GM21619 (cell line): ENCODE data around the gene BPIFB4.
"Not testable (repeated sequence)": the region's sequence is repeated elsewhere in the genome, so short reads cannot be mapped to it uniquely, and the experiment has no call there.

Experiments used
- ATAC-seq: cut with Tn5 transposase; IDR thresholded peaks from one replicate; pipeline ENCODE4 v1.9.1; 2021; ENCODE audit not compliant: unreplicated experiment

Gene BPIFB4

DNA sequence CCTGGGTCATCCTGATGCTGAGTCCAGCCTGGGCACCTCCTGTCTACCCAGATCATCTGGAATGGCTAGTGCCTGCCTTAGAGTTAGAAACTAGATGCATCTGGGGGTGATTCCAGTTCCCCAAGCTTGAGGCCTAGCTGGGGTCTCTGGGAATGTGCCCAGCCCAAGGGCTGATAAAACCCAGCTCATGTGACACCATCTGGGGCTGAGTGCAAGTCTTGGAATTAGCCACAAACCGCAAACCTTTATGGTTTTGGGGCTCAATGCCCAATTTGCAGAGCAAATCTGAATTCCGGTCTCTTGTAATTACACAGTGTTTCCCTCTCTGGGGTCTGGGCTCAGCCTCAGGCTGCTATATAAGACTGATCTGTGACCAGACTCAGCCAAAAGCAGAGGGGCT, at the start of gene BPIFB4:
BPIFB4 (plus strand) TSS at position 385 of the 400 bp plus-strand sequence. CDS start 1,884 bp downstream, outside the sequence.
- no peak for ATAC-seq

- no peak for ATAC-seq
Observed at GRCh38 chr20:33030076-33030475, 49.4 kb upstream of the BPIFB4 start.

- no peak for ATAC-seq
Observed at GRCh38 chr20:33030569-33030968, 48.9 kb upstream of the BPIFB4 start.

DNA sequence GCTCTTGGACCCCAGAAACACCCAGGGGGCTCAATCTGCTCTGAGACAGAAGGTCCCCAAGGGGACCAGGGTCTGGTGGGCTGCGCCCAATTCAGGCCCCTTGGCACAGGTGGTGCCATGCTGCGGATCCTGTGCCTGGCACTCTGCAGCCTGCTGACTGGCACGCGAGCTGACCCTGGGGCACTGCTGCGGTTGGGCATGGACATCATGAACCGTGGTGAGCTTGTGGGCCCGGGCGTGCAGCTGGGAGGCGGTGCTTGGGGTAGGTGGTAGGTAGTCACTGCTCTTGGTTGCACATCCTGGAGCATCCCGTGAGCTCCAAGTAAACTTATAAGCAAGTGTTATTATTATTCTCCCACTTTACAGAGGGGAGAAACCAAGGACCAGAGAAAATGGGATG, 47.9 kb upstream of the BPIFB4 start, which contains the start of gene BPIFB6:
BPIFB6 (plus strand) TSS at position 118 of the 400 bp plus-strand sequence; CDS start at position 118, 0 bp downstream.
- ATAC-seq: no peak

- ATAC-seq: no peak
Observed at GRCh38 chr20:33032555-33032954, 46.9 kb upstream of the BPIFB4 start.

GRCh38 chr20:33033381-33033780, 46.1 kb upstream of the BPIFB4 start:
- no peak for ATAC-seq

DNA sequence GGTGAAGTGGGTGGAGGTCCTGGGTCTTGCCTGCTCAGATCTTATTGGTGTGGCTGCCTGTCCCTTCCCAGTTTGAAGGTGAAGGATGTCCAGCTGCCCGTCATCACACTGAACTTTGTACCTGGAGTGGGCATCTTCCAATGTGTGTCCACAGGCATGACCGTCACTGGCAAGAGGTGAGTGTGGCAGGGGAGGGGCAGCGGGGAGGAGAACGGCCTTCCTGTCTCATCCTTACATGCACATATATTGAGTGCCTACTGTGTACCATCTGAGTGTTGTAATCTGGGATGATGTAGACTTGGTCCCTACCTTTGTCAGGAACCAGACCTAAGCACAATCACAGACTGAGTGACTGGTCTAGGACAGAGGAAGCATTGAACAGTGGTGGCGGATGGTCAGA, 45.3 kb upstream of the BPIFB4 start:
- no peak for ATAC-seq

- ATAC-seq: no peak
Observed at GRCh38 chr20:33034901-33035492, 44.4 kb upstream of the BPIFB4 start.

DNA sequence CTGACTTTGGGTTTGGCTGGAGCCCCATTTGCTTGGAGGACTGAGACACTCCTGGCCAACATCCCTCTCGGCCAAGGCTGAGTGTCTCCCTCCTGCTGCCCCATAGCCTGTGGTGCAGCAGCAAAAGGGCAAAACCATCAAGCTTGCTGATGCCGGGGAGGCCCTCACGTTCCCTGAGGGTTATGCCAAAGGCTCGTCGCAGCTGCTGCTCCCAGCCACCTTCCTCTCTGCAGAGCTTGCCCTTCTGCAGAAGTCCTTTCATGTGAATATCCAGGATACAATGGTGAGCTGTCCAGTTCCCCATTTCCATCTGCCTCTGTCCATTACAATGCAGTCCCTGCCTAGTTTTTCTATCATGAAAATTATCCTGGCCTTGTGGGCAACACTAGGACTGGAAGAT, 42.0 kb upstream of the BPIFB4 start:
- ATAC-seq: no peak

GRCh38 chr20:33038243-33038642, 41.2 kb upstream of the BPIFB4 start:
- no peak for ATAC-seq

DNA sequence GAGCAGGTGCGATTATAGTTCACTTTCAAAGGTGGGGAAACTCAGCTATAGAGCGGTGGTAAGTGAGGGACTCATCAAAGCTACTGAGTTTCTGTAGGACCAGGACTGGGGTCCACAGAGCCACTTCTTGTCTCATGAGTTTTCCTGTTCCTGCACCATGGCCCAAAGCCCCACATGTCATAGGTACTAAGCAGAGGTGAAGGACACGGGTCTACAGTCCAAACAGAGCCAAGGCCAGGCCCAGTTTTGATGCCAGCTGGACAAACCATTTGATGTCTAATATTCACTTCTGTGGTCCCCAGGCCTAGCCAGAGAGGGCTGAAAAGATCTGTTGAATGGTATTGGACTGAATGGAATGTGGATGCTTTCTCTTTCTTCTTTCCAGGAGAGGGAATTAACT, 37.0 kb upstream of the BPIFB4 start:
- ATAC-seq: no peak

- ATAC-seq: no peak
Observed at GRCh38 chr20:33042983-33043730, 36.3 kb upstream of the BPIFB4 start.

DNA sequence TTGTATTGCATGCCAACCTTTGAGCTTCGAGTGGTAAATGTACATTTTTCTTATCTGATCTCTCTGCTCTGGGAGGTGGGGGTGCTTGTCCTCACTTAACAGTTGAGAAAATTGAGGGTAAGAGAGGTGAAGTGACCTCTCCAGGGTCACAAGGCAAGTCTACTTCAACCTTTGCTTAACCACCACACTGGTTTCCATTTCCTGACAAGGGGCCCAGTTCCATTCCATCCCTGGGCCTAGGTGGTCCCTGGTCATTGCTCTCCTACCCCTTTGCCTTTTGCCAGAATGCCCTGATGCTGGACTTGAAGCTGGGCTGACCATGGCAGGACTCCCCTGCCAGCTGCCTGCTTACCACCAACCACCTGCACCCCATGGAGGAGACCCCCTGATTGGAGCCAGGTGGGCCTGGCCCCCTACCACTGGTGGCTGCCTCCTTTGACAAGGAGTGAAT, 35.7 kb upstream of the BPIFB4 start:
- no peak for ATAC-seq

DNA sequence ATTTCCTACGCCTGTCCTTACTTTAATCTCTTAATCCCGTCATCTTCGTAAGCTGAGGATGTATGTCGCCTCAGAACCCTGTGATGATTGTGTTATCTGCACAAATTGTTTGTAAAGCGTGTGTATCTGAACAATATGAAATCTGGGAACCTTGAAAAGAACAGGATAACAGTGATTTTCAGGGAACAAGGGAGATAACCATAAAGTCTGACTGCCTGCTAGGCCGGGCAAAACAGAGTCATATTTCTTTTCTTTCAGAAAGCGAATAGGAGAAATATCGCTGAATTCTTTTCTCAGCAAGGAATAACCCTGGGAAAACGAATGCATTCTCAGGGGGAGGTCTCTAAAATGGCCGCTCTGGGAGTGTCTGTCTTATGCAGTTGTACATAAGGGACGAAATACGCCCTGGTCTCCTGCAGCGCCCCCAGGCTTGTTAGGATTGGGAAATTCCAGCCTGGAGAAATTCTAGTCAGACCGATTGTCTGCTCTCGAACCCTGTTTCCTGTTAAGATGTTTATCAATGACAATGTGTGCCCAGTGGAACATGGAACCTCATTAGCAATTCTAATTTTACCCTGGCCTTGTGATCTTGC, 34.2 kb upstream of the BPIFB4 start:
- not testable (repeated sequence) for ATAC-seq

DNA sequence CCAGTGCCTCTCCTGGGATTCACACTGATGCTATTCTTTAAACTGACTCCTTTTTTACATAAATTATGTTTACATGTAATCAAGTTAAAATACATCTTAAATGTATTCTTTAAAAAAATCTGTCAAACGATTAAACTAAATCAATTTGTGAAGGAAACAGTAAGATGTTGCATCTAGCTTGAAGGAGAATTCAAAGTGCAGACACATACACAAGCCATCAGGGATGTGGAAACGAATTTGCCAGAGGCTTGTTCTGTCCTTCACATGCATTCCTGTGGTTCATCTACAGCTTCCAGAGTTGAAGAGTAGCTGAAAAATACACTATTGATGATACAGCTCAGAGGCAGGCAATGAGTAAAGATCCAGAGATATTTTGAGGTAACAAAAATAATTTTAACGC, 33.0 kb upstream of the BPIFB4 start:
- ATAC-seq: no peak

- no peak for ATAC-seq
Observed at GRCh38 chr20:33051333-33051732, 28.1 kb upstream of the BPIFB4 start.

DNA sequence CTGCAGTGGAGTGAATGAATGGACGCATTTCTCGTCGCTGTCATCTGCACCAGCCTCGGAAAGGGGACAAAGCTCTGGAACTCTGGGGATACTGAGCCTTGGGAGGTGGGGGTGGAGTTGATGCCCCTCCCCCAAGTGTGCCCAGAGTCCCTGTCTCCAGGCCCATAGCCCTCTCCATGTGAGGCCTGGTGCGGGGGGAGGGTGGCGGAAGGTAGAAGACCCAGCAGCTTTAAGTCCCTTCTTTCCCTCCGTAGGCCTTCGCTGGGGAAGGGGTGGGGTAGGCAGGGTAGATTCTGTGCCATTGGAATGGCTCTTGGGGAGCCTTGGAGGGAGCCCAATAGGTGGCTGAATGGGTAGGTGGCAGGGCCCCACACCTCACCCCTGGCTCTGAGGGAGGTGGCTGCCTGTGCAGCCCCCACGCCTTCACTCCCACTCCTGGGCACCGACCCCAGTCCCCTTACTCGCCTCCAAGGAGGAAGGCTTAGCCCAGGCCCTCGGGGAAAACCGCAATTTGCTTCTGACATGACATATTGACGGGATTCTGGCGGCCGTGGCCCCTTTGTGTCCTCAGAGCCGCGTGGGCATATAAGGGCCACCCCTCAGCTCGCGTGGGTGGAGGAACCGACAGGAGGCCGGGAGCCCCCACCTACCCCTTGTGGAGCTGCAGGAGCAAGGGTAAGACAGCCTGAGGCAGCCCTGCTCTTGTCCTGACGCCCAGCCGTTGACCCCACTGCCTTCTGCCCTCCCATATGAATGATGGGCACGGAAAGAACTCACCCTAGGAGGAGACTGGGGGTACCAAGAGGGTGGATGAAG, 25.9 kb upstream of the BPIFB4 start, which contains the start of gene BPIFB3:
BPIFB3 (plus strand) TSS at position 613 of the 816 bp plus-strand sequence. CDS start 1,533 bp downstream, outside the sequence.
- no peak for ATAC-seq

DNA sequence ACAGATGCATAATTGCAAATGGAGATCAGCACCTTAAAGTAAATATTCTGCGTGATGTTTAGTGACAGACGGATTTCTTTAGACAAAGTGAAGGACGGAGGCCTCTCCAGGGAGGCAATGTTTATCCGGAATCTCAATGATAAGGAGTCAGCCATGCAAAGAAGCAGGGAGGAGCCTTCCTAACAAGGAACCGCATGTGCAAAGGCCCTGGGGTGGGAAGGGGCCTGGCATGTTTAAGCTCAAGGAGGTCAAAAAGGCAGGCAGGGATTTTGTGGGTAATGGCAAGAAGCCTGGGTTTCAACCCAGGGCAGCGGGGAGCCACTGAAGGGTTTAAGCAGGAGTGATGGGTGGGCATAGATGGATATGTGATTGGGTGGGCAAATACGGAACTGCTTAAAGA, 25.1 kb upstream of the BPIFB4 start:
- no peak for ATAC-seq

DNA sequence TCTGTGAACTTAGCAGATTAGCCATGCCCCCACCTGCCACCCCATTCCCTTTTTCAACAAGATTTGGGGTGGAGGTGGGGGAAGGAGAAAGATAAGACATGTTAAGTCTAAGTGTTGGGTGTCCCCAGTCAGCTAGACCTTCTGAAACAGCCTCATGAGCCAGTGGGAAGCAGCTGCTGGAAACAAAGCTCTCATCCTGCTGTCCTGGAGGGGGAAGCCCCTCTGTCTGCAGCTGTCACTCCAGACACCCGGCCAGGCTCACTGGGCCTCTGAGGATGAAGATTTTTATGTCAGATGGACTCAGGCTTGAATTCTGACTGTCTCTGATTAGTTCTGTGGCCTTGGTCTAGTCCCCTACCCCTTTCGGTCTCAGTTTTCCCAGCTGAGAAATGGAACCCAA, 24.7 kb upstream of the BPIFB4 start:
- ATAC-seq: no peak

- no peak for ATAC-seq
Observed at GRCh38 chr20:33059136-33059535, 20.3 kb upstream of the BPIFB4 start.

DNA sequence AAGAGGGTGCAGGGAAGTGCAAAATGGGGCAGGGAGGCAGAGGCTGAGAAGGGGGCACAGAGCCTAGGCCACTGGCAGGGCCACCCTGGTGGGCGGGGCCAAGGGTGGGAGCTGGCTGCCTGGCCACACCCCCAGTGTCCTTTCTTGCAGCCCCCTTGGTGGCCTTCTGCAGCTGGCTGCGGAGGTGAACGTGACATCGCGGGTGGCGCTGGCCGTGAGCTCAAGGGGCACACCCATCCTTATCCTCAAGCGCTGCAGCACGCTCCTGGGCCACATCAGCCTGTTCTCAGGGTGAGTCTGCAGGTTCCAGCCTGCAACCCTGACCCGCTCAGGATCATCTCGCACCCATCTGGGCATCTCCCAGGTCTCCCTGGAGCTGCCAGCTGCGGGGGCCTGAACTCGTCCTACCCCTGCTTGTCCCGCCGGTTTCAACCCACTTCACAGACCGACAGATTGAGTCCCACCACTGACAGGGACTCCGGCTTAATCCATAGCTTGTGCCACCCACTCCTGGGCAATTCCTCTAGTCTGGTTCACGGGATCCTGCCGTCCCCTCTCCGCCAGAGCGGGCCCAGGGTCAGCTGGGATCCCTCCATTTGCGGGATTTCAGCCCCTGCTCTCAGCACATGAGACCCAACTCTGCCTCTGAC, 19.6 kb upstream of the BPIFB4 start:
- ATAC-seq: no peak
